HepG2 (cell line): ENCODE results near the gene PRRT2. TPM values are rescaled to one million over a fixed set of nuclear protein-coding genes. Genes with fewer than 3 reads are reported as not detected.

Source experiments
- AFF4 ChIP-seq: sonication (generic); formaldehyde crosslinking; IDR thresholded peaks from 2 replicates; pipeline ENCODE4 v1.4.0; 2020; ENCODE audit warnings: missing genetic modification reagents
- ARNTL ChIP-seq: sonication (generic); formaldehyde crosslinking; IDR thresholded peaks from 2 replicates; pipeline ENCODE4 v1.4.0; 2020; ENCODE audit warnings: mild to moderate bottlenecking, missing genetic modification reagents
- CC2D1A ChIP-seq: sonication (generic); formaldehyde crosslinking; IDR thresholded peaks from 2 replicates; pipeline ENCODE4 v1.8.1; 2023; ENCODE audit warnings: mild to moderate bottlenecking, missing genetic modification reagents
- HBP1 ChIP-seq: IDR thresholded peaks from 2 replicates; pipeline ENCODE4 v1.6.1; 2016; ENCODE audit warnings: low read depth, control low read depth
- HMG20B ChIP-seq: conservative IDR thresholded peaks from 2 replicates; pipeline ENCODE4 v1.6.1; 2016; ENCODE audit warnings: missing genetic modification reagents, missing compliant biosample characterization
- HNF1A ChIP-seq, 2 experiments: sonication (generic) in 1 of 2; formaldehyde crosslinking in 1 of 2; IDR thresholded peaks; 2 replicates each; pipeline versions ENCODE4 v1.4.0 to v1.6.1; 2016 to 2020; ENCODE audit warnings: borderline replicate concordance in 1 of 2, low read depth in 1 of 2, mild to moderate bottlenecking in 1 of 2, missing genetic modification reagents in 1 of 2
- MYNN ChIP-seq: sonication (generic); formaldehyde crosslinking; IDR thresholded peaks from 2 replicates; pipeline ENCODE4 v1.4.0; 2020; ENCODE audit warnings: mild to moderate bottlenecking, low read depth, missing genetic modification reagents
- NFYC ChIP-seq: IDR thresholded peaks from 2 replicates; pipeline ENCODE4 v1.6.1; 2016; ENCODE audit warnings: missing genetic modification reagents, missing compliant biosample characterization
- PAX8 ChIP-seq: sonication (generic); formaldehyde crosslinking; IDR thresholded peaks from 2 replicates; pipeline ENCODE4 v1.8.0; 2022; ENCODE audit warnings: mild to moderate bottlenecking, missing genetic modification reagents, borderline replicate concordance
- PAXIP1 ChIP-seq: sonication (generic); formaldehyde crosslinking; conservative IDR thresholded peaks from 2 replicates; pipeline ENCODE4 v1.4.0; 2020; ENCODE audit warnings: mild to moderate bottlenecking, missing genetic modification reagents, moderate library complexity
- SALL2 ChIP-seq: sonication (generic); formaldehyde crosslinking; IDR thresholded peaks from 2 replicates; pipeline ENCODE4 v1.8.1; 2023; ENCODE audit warnings: mild to moderate bottlenecking, missing genetic modification reagents, inconsistent platforms
- SRSF1 ChIP-seq: fragments of 200-400 bp; formaldehyde crosslinking; optimal IDR thresholded peaks from 2 replicates; pipeline ENCODE3; 2017; ENCODE audit warnings: mild to moderate bottlenecking, low read depth, low read length, moderate library complexity
- ZNF121 ChIP-seq: sonication (generic); formaldehyde crosslinking; IDR thresholded peaks from 2 replicates; pipeline ENCODE4 v1.5.0; 2020; ENCODE audit warnings: mild to moderate bottlenecking, missing genetic modification reagents
- ZNF343 ChIP-seq: sonication (generic); formaldehyde crosslinking; IDR thresholded peaks from 2 replicates; pipeline ENCODE4 v1.4.0; 2020; ENCODE audit warnings: mild to moderate bottlenecking, missing genetic modification reagents
- ZNF432 ChIP-seq: sonication (generic); formaldehyde crosslinking; IDR thresholded peaks from 2 replicates; pipeline ENCODE4 v1.5.0; 2020; ENCODE audit warnings: missing genetic modification reagents, mild to moderate bottlenecking, borderline replicate concordance
- ZNF598 ChIP-seq: sonication (generic); formaldehyde crosslinking; IDR thresholded peaks from 2 replicates; pipeline ENCODE4 v1.5.1; 2020; ENCODE audit warnings: mild to moderate bottlenecking, missing genetic modification reagents, borderline replicate concordance
- ZNF772 ChIP-seq: sonication (generic); formaldehyde crosslinking; IDR thresholded peaks from 2 replicates; pipeline ENCODE4 v1.5.0; 2020; ENCODE audit warnings: mild to moderate bottlenecking, missing genetic modification reagents
- polyA plus RNA-seq, 8 experiments: library from polyadenylated mRNA; depleted of rRNA in 3 of 8; stranded (reverse) in 7 of 8; unstranded in 1 of 8; fragments of >200 nt; fragmentation: Illumina TruSeq in 4 of 8; extraction: Trizol in 4 of 8; gene quantifications; 2 replicates each; pipeline versions ENCODE4 v1.2.1 to v1.2.3, GENCODE V29; 2011 to 2016; ENCODE audit warnings: low read depth in 4 of 8, missing spikeins in 1 of 8, mixed read lengths in 1 of 8; ENCODE audit not compliant: insufficient read depth in 1 of 8
- total RNA-seq, 5 experiments: library from RNA; depleted of rRNA; stranded (reverse); fragments of >200 nt; fragmentation: Illumina TruSeq; extraction: Trizol; gene quantifications; 2 replicates each; pipeline ENCODE4 v1.2.3, GENCODE V29; 2016; ENCODE audit warnings: low read depth in 1 of 5

Gene PRRT2
- total and polyA plus RNA-seq, 2 of the 13 experiments (the other 11 are each of a cell fraction or from before 2014, with no cell fraction given), result 0.51 to 1.1 TPM

GRCh38 chr16:29863669-29863984 lies 51.6 kb downstream of the PRRT2 start (continued):
- TF ChIP-seq HNF1A (IDR thresholded peaks at IDR 0.05; ENCODE audit: low read depth) (no peak), HNF1A (CRISPR knock-in tag; IDR thresholded peaks at IDR 0.05; ENCODE audit: borderline replicate concordance) (0 out of 2 replicates have a peak, but pooled peaks have one; percentile 4), HMG20B (no peak), ZNF772 (CRISPR knock-in tag) (peak; percentile 17; the same call in 1 of the 2 replicates), CC2D1A (CRISPR knock-in tag) (no peak), MYNN (CRISPR knock-in tag) (no peak), ZNF432 (no peak), PAXIP1 (CRISPR knock-in tag) (no peak), AFF4 (CRISPR knock-in tag) (0 out of 2 replicates have a peak, but pooled peaks have one; percentile 14), NFYC (CRISPR knock-in tag) (no peak), ARNTL (CRISPR knock-in tag) (no peak), SRSF1 (peak; percentile 54), SALL2 (peak; percentile 13; the same call in 1 of the 2 replicates), PAX8 (CRISPR knock-in tag) (no peak), ZNF121 (CRISPR knock-in tag) (no peak), ZNF343 (CRISPR knock-in tag) (0 out of 2 replicates have a peak, but pooled peaks have one; percentile 8), ZNF598 (CRISPR knock-in tag) (0 out of 2 replicates have a peak, but pooled peaks have one; percentile 25), HBP1 (no peak)
